K562 (cell line): ENCODE results near the gene LVRN. TPM values are rescaled to one million over a fixed set of nuclear protein-coding genes. Genes with fewer than 3 reads are reported as not detected.

ENCODE experiments used
- ATAC-seq: fragments of 200-7000 bp; cut with Tn5 transposase; 3 replicates; pipeline ENCODE4 v1.9.1; 2020; ENCODE audit warnings: moderate library complexity
- BruUV-seq: library from RNA; stranded (reverse); fragments of 400-500 nt; replicated peaks from 2 replicates; lab custom pipeline; 2021; lab: Mats Ljungman, UMichigan
- CTCF ChIA-PET: fragments of 300-600 bp; formaldehyde crosslinking; extraction: SDS; loops from one replicate; lab custom pipeline; 2021; ENCODE audit warnings: low intra/inter-chr PET ratio; lab: Yijun Ruan, JAX
- POLR2A ChIA-PET: fragments of 300-600, 350-650 bp; sonication (Branson Sonifier 250); formaldehyde crosslinking; extraction: SDS; loops from one replicate; lab custom pipeline; 2021; ENCODE audit warnings: antibody characterized with exemption, inconsistent platforms; lab: Yijun Ruan, JAX
- DNase-seq, 4 experiments: peaks; one replicate each; pipeline versions ENCODE4 v3.0.0 to v3.0.0-alpha.2; 2011 to 2018; ENCODE audit warnings: low spot score in 3 of 4, mixed read lengths in 3 of 4; ENCODE audit errors: extremely low read depth in 1 of 4
- FAIRE-seq: peaks from 2 replicates; lab custom pipeline; 2011; peaks lifted over from hg19 to GRCh38; lab: Jason Lieb, UNC
- H2AFZ ChIP-seq: 2 replicates; pipeline ENCODE4 v1.6.0; 2011; ENCODE audit warnings: low read depth, low read length, control low read depth, inconsistent platforms
- H3K27ac ChIP-seq: fragments of 200-600 bp; 3 replicates; pipeline ENCODE4 v1.8.0; 2011; ENCODE audit warnings: low read depth, mild to moderate bottlenecking, control low read depth, inconsistent platforms, low read length, moderate library complexity, mixed read lengths; ENCODE audit errors: extremely low read depth
- H3K27me3 ChIP-seq, 2 experiments: fragments of 300-600 bp in 1 of 2; 2 replicates in 1 of 2; 3 replicates in 1 of 2; pipeline versions ENCODE4 v1.6.0 to v1.8.0; 2011; ENCODE audit warnings: inconsistent platforms in 2 of 2, low read length in 2 of 2, mild to moderate bottlenecking in 1 of 2, mixed read lengths in 1 of 2, moderate library complexity in 1 of 2; ENCODE audit not compliant: control insufficient read depth in 2 of 2, insufficient read depth in 2 of 2
- H3K36me3 ChIP-seq: fragments of 300-600 bp; 3 replicates; pipeline ENCODE4 v1.8.0; 2011; ENCODE audit warnings: mild to moderate bottlenecking, low read length, inconsistent platforms; ENCODE audit not compliant: control insufficient read depth, insufficient read depth
- H3K4me1 ChIP-seq, 2 experiments: fragments of 200-600 bp in 1 of 2; replicated peaks in 1 of 2; 2 replicates in 1 of 2; 3 replicates in 1 of 2; pipeline versions ENCODE4 v1.5.1 to v1.8.0; 2011; ENCODE audit warnings: inconsistent platforms in 2 of 2, low read length in 2 of 2, mild to moderate bottlenecking in 1 of 2, mixed read lengths in 1 of 2, moderate library complexity in 1 of 2; ENCODE audit not compliant: control insufficient read depth in 2 of 2, insufficient read depth in 2 of 2
- H3K4me2 ChIP-seq: 2 replicates; pipeline ENCODE4 v1.6.1; 2011; ENCODE audit warnings: low read length, control low read depth, inconsistent platforms, mixed read lengths; ENCODE audit not compliant: insufficient read depth
- H3K4me3 ChIP-seq: fragments of 200-600 bp; sonication (generic), shearing (Covaris generic); 2 replicates; pipeline ENCODE4 v1.5.1; 2016; ENCODE audit warnings: control low read depth, inconsistent platforms
- H3K79me2 ChIP-seq: fragments of 200-600 bp; 3 replicates; pipeline ENCODE4 v1.8.0; 2011; ENCODE audit warnings: low read length, inconsistent platforms; ENCODE audit not compliant: control insufficient read depth, insufficient read depth
- H3K9ac ChIP-seq, 2 experiments: 2 replicates each; pipeline versions ENCODE4 v1.6.0 to v1.6.1; 2011; ENCODE audit warnings: low read depth in 2 of 2, low read length in 2 of 2, control low read depth in 1 of 2, inconsistent platforms in 1 of 2, mild to moderate bottlenecking in 1 of 2, mixed read lengths in 1 of 2; ENCODE audit not compliant: insufficient read depth in 1 of 2
- H3K9me1 ChIP-seq: one replicate; pipeline ENCODE4 v1.6.0; 2011; ENCODE audit warnings: inconsistent platforms, mild to moderate bottlenecking, low read length, moderate library complexity; ENCODE audit not compliant: control insufficient read depth, insufficient read depth
- H3K9me3 ChIP-seq: replicated peaks from 2 replicates; pipeline ENCODE4 v1.5.1; 2011; ENCODE audit warnings: low read depth, low read length, inconsistent platforms; ENCODE audit not compliant: control insufficient read depth, insufficient read depth
- H4K20me1 ChIP-seq: replicated peaks from 2 replicates; pipeline ENCODE4 v1.6.1; 2011; ENCODE audit warnings: low read length, inconsistent platforms, mixed read lengths; ENCODE audit not compliant: control insufficient read depth, insufficient read depth
- ARID3A ChIP-seq: IDR thresholded peaks from 2 replicates; pipeline ENCODE4 v1.6.1; 2012; ENCODE audit warnings: low read depth, low read length, improper control_type of control experiment, borderline replicate concordance
- ATF2 ChIP-seq: sonication (generic); formaldehyde crosslinking; IDR thresholded peaks from 2 replicates; pipeline ENCODE4 v1.8.1; 2022; ENCODE audit warnings: missing genetic modification reagents
- CBX1 ChIP-seq: sonication (generic); IDR thresholded peaks from 2 replicates; pipeline ENCODE4 v1.6.1; 2016; ENCODE audit warnings: antibody characterized with exemption, low read depth, mild to moderate bottlenecking
- DMBX1 ChIP-seq: fragments of 250-450 bp; sonication (Bioruptor Pico); IDR thresholded peaks from 2 replicates; pipeline ENCODE4 v1.8.0; 2022; ENCODE audit warnings: inconsistent platforms, mild to moderate bottlenecking, moderate library complexity, borderline replicate concordance
- ETV1 ChIP-seq: fragments of 450-650 bp; conservative IDR thresholded peaks from 2 replicates; pipeline ENCODE4 v1.6.1; 2016; ENCODE audit warnings: missing genetic modification characterization, control low read depth, low read depth, missing compliant biosample characterization
- GATAD2B ChIP-seq: fragments of 450-650 bp; IDR thresholded peaks from 2 replicates; pipeline ENCODE4 v1.6.1; 2017; ENCODE audit warnings: mild to moderate bottlenecking, borderline replicate concordance
- POU5F1 ChIP-seq: fragments of 150-350 bp; IDR thresholded peaks from 2 replicates; pipeline ENCODE4 v1.6.1; 2014; ENCODE audit warnings: borderline replicate concordance, low read length, low read depth, mild to moderate bottlenecking; ENCODE audit not compliant: partially characterized antibody
- TAF15 ChIP-seq: fragments of 200-400 bp; formaldehyde crosslinking; IDR thresholded peaks from 2 replicates; pipeline ENCODE4 v1.6.1; 2017; ENCODE audit warnings: mild to moderate bottlenecking, low read depth, low read length, moderate library complexity
- TAF7 ChIP-seq: fragments of 450-650 bp; IDR thresholded peaks from 2 replicates; pipeline ENCODE4 v1.6.1; 2016; ENCODE audit warnings: missing genetic modification characterization, missing compliant biosample characterization
- TEAD2 ChIP-seq: fragments of 450-650 bp; IDR thresholded peaks from 2 replicates; pipeline ENCODE4 v1.6.1; 2016; ENCODE audit warnings: missing genetic modification characterization, control low read depth, missing compliant biosample characterization
- THRA ChIP-seq: fragments of 450-650 bp; IDR thresholded peaks from 2 replicates; pipeline ENCODE4 v1.6.1; 2017; ENCODE audit warnings: mild to moderate bottlenecking, moderate library complexity
- U2AF1 ChIP-seq: fragments of 200-400 bp; formaldehyde crosslinking; optimal IDR thresholded peaks from 2 replicates; pipeline ENCODE3; 2017; ENCODE audit warnings: mild to moderate bottlenecking, low read depth, low read length, moderate library complexity
- WHSC1 ChIP-seq: IDR thresholded peaks from one replicate; pipeline ENCODE4 v1.6.1; 2012; ENCODE audit warnings: low read length, control low read depth, inconsistent platforms
- ZKSCAN8 ChIP-seq: fragments of 200-800 bp; sonication (Bioruptor generic); IDR thresholded peaks from 2 replicates; pipeline ENCODE4 v1.6.1; 2016; ENCODE audit warnings: missing genetic modification characterization, missing compliant biosample characterization
- ZNF174 ChIP-seq: fragments of 250-450 bp; sonication (Bioruptor Pico); IDR thresholded peaks from 2 replicates; pipeline ENCODE4 v1.4.0; 2020; ENCODE audit warnings: mild to moderate bottlenecking
- ZNF347 ChIP-seq: fragments of 450-650 bp; formaldehyde crosslinking; IDR thresholded peaks from 2 replicates; pipeline ENCODE4 v1.4.0; 2020; ENCODE audit warnings: low read depth, mild to moderate bottlenecking, moderate library complexity
- ZNF41 ChIP-seq: fragments of 250-450 bp; sonication (Bioruptor Pico); conservative IDR thresholded peaks from 2 replicates; pipeline ENCODE4 v1.4.0; 2020; ENCODE audit warnings: mild to moderate bottlenecking
- ZNF76 ChIP-seq: fragments of 250-450 bp; sonication (Bioruptor Pico); IDR thresholded peaks from 2 replicates; pipeline ENCODE4 v1.4.0; 2020; ENCODE audit warnings: mild to moderate bottlenecking, moderate library complexity, borderline replicate concordance
- WGBS: fragments of 100-300 bp; shearing (Covaris generic); methylation state at CpG from one replicate; pipeline ENCODE4 v1.1.6; 2016; ENCODE audit warnings: low coverage, mixed read lengths; ENCODE audit not compliant: insufficient coverage; ENCODE audit errors: missing lambda C conversion rate; 5-methylcytosine and 5-hydroxymethylcytosine counted together
- in situ Hi-C: fragments of 300-500 bp; cut with MboI; formaldehyde crosslinking; loops from 4 replicates; pipeline ENCODE4 v1.15.0; 2018; ENCODE audit warnings: inconsistent platforms, mixed read lengths
- intact Hi-C: fragments of 100-400 bp; cut with micrococcal nuclease; formaldehyde crosslinking; loops from 2 replicates; pipeline ENCODE4 v1.14.2; 2022
- polyA plus RNA-seq, 8 experiments: library from polyadenylated mRNA; depleted of rRNA in 4 of 8; stranded (reverse) in 5 of 8; unstranded in 3 of 8; fragments of >200 nt; fragmentation: Nextera tagmentation in 2 of 8; fragmentation: Illumina TruSeq in 1 of 8; extraction: Ambion mirVana in 2 of 8; extraction: Trizol in 1 of 8; gene quantifications; 2 replicates each; pipeline versions ENCODE4 v1.2.1 to v1.2.3, GENCODE V29; 2011 to 2014; ENCODE audit warnings: inconsistent platforms in 1 of 8, missing spikeins in 1 of 8
- total RNA-seq, 7 experiments: library from RNA; depleted of rRNA in 6 of 7; stranded (reverse); fragments of >200 nt in 6 of 7; fragmentation: Illumina TruSeq in 2 of 7; extraction: Trizol in 2 of 7; gene quantifications; 2 replicates each; pipeline versions ENCODE4 v1.2.1 to v1.2.3, GENCODE V29; 2011 to 2021; ENCODE audit warnings: low replicate concordance in 1 of 7

The LVRN gene
- total and polyA plus RNA-seq, 9 of the 15 experiments (the other 6 are each of a cell fraction or from before 2014, with no cell fraction given): 2.6 to 5.3 (median 4.1) TPM

DNA sequence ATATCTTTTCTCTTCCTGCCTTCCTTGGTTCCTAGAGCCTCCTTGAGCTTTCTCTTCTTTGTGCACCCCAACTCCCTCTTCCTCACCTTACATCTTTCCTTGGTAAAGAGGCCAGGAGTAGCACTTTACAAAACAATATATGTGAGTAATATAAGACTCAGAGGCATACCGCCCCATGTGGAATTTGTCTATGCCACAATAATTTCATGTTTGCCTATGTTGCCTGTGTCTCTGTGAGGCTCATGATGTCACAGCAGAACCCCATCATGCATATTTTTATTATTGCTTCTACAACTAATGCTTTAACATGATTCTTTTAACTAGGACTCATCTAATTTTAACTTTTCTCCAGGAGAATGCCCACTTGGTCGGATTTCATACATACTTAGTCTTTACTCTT is 15.0 kb upstream of the LVRN start:
- intact Hi-C loops: no loop called here

More for the DNA sequence above, 15.0 kb upstream of the LVRN start:
- ChIA-PET POLR2A (interaction anchor here (0.6 kb wide), 1 partner anchor 26 kb away, joined by 3 read pairs; no protein-coding TSS in a partner anchor), CTCF (no interaction called here)
- Histone ChIP-seq H4K20me1 (no peaks in the 10 kb centered on the region), H3K9me1 (no peaks in the 10 kb centered on the region), H2AFZ (no peak overlapping the region), H3K4me3 (no peak overlapping the region), H3K9me3 (no peaks in the 10 kb centered on the region), H3K9ac (no peak overlapping the region), H3K27me3 (no peaks in the 10 kb centered on the region; a peak in 2 of 5 replicates), H3K79me2 (no peaks in the 10 kb centered on the region), H3K4me1 (no peaks in the 10 kb centered on the region)
- 6% methylated on average over 2 of the region's 2 CpGs for WGBS
- FAIRE-seq (no peak), ATAC-seq (no peak)
- in situ Hi-C loops: no loop called here
- no peak for TF ChIP-seq THRA
- TF ChIP-seq ZNF41 (CRISPR knock-in tag): no peak
- no peak for TF ChIP-seq DMBX1 (CRISPR knock-in tag)
- no peak for TF ChIP-seq ARID3A
- TF ChIP-seq ZNF174 (CRISPR knock-in tag): no peak
- no peak for TF ChIP-seq GATAD2B
- no peak for TF ChIP-seq ETV1
- no peak for TF ChIP-seq ZKSCAN8 (CRISPR knock-in tag)
- no peak for TF ChIP-seq ZNF76 (CRISPR knock-in tag)
- no peak for TF ChIP-seq WHSC1
- no peak for TF ChIP-seq POU5F1
- TF ChIP-seq ATF2 (CRISPR knock-in tag): no peak
- TF ChIP-seq U2AF1: no peak
- TF ChIP-seq TAF15: no peak
- no peak for TF ChIP-seq TAF7 (tag)
- TF ChIP-seq ZNF347 (CRISPR knock-in tag): no peak
- TF ChIP-seq TEAD2 (tag): no peak
- TF ChIP-seq CBX1: no peak
- TF ChIP-seq, all 486 proteins: peak for 0
- no peaks in the 10 kb centered on the region for H3K36me3 ChIP-seq
- H3K4me2 ChIP-seq: no peak overlapping the region
- no TSS peak for BruUV-seq
- no peak overlapping the region for H3K27ac ChIP-seq
- no peak for DNase-seq
